Bronchial epithelial cell (primary cell): ENCODE data around the gene TUBB1. TPM values are rescaled to one million over a fixed set of nuclear protein-coding genes. Genes with fewer than 3 reads are reported as not detected.

Experiments
- DNase-seq: peaks from one replicate; pipeline ENCODE4 v3.0.0-alpha.2; 2010; ENCODE audit warnings: low read depth
- FAIRE-seq: peaks from 2 replicates; lab custom pipeline; 2011; peaks lifted over from hg19 to GRCh38; lab: Jason Lieb, UNC
- H3K27me3 ChIP-seq: 2 replicates; pipeline ENCODE4 v1.5.1; 2011; ENCODE audit warnings: low read length; ENCODE audit not compliant: control insufficient read depth, insufficient read depth
- H3K36me3 ChIP-seq: 2 replicates; pipeline ENCODE4 v1.5.1; 2011; ENCODE audit warnings: low read length; ENCODE audit not compliant: control insufficient read depth, insufficient read depth
- H3K4me3 ChIP-seq: 2 replicates; pipeline ENCODE4 v1.5.1; 2011; ENCODE audit warnings: mild to moderate bottlenecking, low read depth, low read length, control low read depth
- total RNA-seq: library from RNA; depleted of rRNA; stranded (reverse); fragments of >200 nt; gene quantifications from 2 replicates; pipeline ENCODE4 v1.2.1, GENCODE V29; 2014
- TF ChIP-seq, protein P1 (sequence below): IDR thresholded peaks from 2 replicates; pipeline ENCODE4 v1.5.1; 2011; ENCODE audit warnings: mild to moderate bottlenecking, moderate library complexity, low read length, control low read depth, inconsistent platforms; ENCODE audit not compliant: insufficient read depth, severe bottlenecking

The TUBB1 gene
- total RNA-seq, 1 donor from 2014 or later: not detected

DNA sequence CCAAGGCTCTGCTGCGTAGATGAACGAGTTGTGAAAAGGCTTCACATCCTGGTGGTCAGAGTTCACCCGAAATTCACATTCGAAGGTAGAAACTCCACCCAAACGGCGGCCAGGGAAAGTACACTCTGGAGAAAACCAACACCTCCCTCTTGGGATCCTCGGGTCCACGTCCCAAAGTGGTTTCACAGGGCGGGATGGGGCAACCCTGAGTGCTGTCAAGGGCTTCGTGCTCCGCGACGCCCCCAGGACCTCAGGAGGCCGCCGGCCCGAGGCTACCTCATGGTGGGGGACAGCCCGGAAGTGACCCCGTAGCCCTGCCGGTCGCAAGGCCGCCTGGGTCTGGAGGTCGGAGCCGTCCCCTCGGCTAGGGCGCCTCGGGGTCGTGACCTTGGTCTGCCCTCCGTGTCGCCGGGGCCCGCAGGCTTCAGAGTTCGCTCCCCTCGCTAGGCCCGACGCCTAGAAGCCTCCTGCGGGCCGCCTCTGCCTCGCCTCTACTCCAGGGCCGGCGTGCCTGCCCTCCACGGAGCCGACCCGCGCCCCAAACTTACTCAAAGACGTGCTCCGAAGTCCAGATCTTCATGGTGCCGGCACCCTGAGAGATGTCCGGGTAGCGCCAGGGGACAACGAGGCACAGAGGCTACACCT is 23.0 kb downstream of the TUBB1 start, which contains the start of gene PRELID3B:
Gene PRELID3B, minus strand, starts transcription at position 636 of the 645 bp plus-strand sequence. Its CDS starts 56 bp downstream, at position 580.
- Histone ChIP-seq H3K4me3 (peak within 1 kb of the TSS; percentile 83), H3K36me3 (peaks cover 4% of the 10 kb centered on the region), H3K27me3 (no peaks in the 10 kb centered on the region)
- FAIRE-seq: no peak
- TF ChIP-seq, protein P1, sequence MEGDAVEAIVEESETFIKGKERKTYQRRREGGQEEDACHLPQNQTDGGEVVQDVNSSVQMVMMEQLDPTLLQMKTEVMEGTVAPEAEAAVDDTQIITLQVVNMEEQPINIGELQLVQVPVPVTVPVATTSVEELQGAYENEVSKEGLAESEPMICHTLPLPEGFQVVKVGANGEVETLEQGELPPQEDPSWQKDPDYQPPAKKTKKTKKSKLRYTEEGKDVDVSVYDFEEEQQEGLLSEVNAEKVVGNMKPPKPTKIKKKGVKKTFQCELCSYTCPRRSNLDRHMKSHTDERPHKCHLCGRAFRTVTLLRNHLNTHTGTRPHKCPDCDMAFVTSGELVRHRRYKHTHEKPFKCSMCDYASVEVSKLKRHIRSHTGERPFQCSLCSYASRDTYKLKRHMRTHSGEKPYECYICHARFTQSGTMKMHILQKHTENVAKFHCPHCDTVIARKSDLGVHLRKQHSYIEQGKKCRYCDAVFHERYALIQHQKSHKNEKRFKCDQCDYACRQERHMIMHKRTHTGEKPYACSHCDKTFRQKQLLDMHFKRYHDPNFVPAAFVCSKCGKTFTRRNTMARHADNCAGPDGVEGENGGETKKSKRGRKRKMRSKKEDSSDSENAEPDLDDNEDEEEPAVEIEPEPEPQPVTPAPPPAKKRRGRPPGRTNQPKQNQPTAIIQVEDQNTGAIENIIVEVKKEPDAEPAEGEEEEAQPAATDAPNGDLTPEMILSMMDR: no peak
- DNase-seq: no peak

DNA sequence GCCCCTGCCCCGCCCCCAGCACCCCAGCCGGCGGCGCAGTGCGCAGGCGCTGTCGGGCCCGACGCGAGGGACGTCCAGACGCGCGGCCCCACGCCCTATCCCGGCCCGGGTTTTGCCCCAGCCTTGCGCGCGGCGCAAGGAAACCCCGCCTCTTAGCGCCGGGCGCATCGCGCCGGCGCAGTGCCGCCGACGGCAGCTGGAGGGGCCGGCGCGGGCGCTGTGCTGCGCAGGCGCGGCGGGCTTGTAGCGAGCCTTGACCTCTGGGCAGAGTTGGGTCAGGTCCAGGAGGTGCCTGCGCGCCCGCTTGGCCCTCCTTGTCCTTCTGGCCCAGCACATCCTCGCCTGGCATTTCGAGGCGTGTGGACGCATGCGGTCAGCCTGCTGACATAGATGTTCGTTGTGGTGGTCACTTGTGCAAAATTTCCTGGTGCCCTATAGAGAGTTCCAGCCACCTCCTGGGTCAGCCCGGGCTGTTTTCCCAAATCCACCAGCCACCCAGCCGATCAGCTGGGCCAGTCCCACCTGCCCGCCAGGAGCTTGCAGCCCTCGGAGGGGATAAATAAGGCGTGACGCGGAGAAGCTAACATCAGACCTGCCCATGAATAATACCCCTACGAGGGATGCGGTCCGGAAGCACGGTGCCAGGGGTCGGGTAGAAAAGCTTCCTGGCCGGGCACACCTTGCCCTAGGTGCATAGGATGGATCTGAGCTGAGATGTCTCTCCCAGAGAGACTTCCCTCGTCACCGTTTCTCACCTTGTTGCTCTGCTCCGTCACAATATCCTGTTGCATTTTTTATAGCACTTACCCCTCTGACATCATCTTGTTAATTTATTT is 23.8 kb downstream of the TUBB1 start:
- TF ChIP-seq, protein P1: no peak
- FAIRE-seq (no peak), DNase-seq (peak; percentile 72)
- Histone ChIP-seq H3K27me3 (no peaks in the 10 kb centered on the region), H3K36me3 (no peaks in the 10 kb centered on the region), H3K4me3 (peak overlapping the region; percentile 83)

DNA sequence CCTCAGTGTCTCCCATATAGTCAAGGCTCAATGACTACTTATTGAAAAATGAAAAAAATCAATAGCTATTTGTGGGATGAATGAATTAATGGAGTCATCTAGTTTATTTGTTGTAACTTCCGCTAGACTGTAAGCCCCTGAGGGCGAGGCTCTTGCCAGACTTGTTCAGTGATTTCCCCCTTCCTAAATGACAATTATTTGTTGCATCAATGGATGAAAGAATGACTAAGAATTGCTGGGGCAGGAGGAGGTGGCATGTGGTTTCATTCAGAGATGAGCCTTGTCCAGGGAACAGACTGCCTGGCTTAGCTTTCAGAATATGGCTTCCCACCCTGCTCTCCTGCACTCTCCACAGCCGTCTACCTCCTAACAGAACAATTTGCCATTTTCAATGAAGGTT is 24.5 kb downstream of the TUBB1 start:
- FAIRE-seq (no peak), DNase-seq (peak; percentile 55)
- TF ChIP-seq, protein P1: no peak
- Histone ChIP-seq H3K27me3 (no peaks in the 10 kb centered on the region), H3K36me3 (no peaks in the 10 kb centered on the region), H3K4me3 (no peak overlapping the region)

DNA sequence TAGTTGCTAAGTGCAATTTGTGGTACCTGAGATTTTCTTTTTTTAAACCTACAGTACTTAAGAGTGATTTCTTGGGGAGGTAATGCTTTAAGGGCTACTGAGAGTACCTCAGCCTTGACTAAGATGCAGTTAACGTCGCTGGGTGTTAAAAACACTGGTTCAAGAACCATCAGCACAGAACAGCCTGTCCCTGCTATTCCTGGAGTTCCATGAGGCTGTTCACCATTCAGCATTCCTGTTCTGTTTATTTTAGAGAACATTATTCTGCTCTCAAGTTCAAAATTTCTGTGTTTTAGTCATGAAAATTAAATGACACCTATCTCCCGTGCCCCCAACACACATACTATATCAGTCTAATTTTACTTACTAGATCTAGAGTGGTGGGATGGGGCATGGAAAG is 25.1 kb downstream of the TUBB1 start:
- no peak overlapping the region for H3K4me3 ChIP-seq
- no peaks in the 10 kb centered on the region for H3K36me3 ChIP-seq
- TF ChIP-seq, protein P1: no peak
- H3K27me3 ChIP-seq: no peaks in the 10 kb centered on the region
- no peak for DNase-seq
- no peak for FAIRE-seq

DNA sequence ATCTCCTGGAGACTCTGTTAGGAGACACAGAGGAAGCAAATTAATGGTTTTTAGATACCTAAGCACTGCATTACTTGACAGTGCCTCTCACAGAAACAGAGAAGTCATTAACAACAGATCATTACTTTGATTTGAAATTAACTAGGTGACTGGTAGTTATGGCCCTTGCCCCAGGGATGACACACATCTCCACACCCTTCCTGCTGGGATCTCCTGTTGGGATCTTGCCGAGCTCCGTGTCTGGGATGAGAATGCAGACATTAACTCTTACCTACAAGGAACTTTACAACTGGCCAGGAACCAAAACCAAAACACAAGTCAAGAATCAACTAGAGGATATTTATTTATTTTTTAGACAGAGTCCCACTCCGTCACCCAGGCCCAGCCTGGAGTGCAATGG is 25.6 kb downstream of the TUBB1 start:
- Histone ChIP-seq H3K4me3 (no peak overlapping the region), H3K27me3 (no peaks in the 10 kb centered on the region), H3K36me3 (no peaks in the 10 kb centered on the region)
- TF ChIP-seq, protein P1: no peak
- DNase-seq (no peak), FAIRE-seq (no peak)
